Endothelial cell of hepatic sinusoid (primary cell): ENCODE results near the gene MRRF.
"Not testable (repeated sequence)": the region's sequence is repeated elsewhere in the genome, so short reads cannot be mapped to it uniquely, and the experiment has no call there.

ENCODE experiments used
- in situ Hi-C: cut with HindIII; loops from 2 replicates; pipeline ENCODE4 v1.10.0; 2017; ENCODE audit warnings: low sequenced_read_pairs

MRRF gene

GRCh38 chr9:122268041-122268814, 3.5 kb downstream of the MRRF start:
- in situ Hi-C loops: no loop called here

DNA sequence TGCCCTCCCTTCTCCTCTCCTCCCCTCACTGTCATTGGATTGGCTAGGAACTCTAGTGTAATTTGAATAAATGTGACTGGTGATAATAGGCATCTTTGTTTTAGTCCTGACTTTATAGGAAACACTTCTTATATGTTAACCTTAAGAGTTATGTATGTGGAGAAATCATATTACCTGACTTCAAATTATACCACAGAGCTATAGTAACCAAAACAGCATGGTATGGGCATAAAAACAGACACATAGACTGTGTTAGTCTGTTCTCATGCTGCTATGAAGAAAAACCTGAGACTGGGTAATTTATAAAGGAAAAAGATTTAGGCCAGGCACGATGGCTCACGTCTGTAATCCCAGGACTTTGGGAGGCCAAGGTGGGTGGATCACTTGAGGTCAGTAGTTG, 9.4 kb downstream of the MRRF start:
- in situ Hi-C loops: no loop called here

GRCh38 chr9:122276096-122276495, 11.4 kb downstream of the MRRF start:
- in situ Hi-C loops: no loop called here

DNA sequence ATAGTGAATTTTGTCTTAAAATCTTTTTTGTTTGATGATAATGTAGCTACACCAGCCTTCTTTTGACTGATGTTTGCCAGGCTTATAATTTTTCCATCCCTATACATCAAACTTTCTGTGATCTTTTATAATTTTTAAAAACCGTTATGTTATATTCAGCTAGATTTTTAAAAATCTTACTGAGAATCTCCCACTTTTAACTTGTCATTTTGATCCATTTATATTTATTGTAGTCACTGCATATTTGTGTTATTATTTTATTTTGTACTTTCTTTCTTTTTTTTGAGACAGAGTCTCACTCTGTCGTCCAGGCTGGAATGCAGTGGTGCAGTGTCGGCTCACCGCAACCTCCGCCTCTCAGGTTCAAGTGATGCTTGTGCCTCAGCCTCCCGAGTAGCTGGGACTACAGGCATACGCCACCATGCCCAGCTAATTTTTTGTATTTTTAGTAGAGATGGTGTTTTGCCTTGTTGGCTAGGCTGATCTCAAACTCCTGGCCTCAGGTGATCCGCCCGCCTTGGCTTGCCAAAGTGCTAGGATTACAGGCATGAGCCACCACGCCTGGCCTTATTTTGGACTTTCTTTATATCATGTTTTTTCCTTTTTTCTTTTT, 12.7 kb downstream of the MRRF start:
- in situ Hi-C loops: no loop called here

DNA sequence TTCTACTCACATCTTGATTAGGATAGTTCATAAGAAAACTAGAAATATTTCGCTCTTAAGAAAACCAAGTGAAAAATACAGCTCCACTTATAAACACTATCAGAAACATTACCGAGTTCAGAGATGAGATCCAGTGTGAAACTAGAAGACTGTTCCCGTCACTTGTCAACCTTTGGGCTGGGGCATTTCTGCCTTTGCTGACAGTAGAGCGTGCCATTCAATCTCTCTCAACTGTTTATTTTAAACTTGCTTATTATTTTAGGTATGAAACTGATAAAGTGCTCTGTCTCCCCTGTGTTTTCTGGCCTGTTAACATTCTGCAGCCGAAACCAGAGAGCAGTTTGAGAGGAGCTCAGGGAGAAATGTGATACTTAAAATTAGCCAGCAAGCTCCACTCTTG, 16.7 kb downstream of the MRRF start:
- in situ Hi-C loops: no loop called here

DNA sequence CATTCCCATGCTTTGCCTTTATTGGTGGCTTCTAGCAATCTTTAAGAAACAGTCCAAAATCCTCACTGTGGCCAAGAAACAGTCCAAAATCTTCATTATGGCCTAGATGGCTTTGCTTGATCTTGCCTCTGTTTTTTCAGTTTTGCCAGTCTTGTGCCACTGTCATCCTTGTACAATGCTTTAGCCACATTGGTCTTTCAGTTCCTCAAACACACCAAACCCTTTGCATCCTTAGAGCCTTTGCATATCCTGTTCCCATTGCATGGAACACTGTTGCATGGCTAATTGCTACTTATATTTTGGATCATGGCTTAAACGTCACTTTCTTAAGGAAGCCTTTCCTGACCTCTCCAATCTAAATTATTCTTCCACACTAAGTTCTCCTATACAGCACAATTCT, 22.1 kb downstream of the MRRF start:
- in situ Hi-C loops: no loop called here

DNA sequence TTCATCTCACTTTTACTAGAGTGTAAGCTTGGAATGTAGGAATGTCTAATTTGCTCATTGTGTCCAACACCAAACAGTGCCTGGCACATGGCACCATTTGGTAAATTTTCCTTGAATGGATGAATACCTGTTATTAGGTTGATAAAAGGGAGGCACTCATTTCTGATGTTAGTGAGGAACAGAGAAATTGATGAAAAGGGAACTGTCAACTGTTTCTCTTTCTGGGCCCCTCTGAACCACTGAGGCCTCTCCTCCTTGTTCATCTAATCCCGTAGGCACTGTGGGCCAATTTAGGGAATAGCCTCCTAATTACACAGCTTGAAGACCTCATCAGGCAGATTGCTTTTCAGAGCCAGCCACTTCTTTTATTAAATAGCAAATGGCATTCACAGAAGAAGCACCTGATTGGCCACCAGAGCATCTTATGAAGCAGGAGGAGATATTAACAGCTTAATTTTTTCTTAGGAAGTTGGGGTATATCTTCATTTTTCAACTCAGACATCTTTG, 22.6 kb downstream of the MRRF start:
- in situ Hi-C loops: no loop called here

- in situ Hi-C loops: no loop called here
These were observed 26.8 kb downstream of the MRRF start for GRCh38 chr9:122291458-122291857.

DNA sequence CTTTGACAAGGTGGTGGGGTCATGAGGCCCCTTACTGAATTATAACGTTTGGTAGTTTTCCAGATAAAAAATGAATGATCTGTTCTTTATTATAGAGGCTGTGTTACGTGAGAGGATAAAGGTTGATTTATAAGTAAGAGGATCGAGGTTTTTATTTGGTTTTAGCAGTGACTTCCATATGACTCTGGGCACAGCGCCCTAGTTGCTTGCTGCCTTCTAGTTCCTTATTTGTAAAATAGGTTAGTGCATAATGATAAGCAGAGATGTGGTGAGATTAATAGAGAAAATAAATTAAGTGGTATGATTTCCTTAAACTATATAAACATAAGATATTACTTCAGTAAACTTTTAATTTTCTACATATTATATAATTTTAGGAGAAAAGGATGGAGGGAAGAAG, 29.8 kb downstream of the MRRF start:
- in situ Hi-C loops: no loop called here

GRCh38 chr9:122297512-122297911, 32.8 kb downstream of the MRRF start:
- in situ Hi-C loops: no loop called here

- in situ Hi-C loops: no loop called here
These were observed 37.8 kb downstream of the MRRF start for GRCh38 chr9:122302237-122303093.

- in situ Hi-C loops: no loop called here
These were observed 42.4 kb downstream of the MRRF start for GRCh38 chr9:122307061-122307460.

DNA sequence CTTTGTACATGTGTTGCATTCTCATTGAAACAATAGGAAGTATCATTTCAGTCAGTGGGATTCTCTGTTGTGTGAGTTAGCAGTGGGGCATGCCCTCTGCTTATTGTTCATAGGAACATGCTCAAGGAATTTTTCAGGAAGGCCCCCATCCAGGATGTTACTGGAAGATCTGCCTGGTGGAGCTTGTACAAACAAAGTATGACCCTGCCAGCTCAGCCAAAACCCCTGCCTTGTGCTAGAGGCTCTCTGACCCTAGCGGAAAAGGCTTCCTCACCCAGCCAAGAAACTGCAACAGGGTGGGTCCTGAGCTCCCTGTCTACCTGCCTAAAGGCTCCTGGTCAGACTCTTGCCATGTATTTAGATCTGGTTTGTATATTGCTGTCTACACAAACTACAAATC, 43.2 kb downstream of the MRRF start:
- in situ Hi-C loops: no loop called here

DNA sequence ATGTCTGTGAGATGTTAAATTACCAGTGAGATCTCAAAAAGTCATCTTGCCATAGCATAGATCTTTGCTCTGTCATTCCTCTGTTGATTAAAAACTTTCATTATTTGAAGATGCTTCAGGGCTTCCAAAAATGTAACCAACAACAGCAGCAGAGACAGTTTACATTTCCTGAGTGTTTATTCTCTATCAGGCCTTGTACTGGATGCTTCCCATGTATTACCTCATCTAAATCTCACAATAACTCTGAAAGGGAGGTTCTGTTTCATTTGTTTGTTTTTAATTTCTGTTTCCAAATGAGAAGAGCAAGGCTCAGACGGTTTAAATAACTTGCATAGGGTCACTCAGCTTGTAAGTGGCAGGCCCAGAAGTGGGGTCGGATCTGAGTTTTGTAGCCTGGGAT, 45.2 kb downstream of the MRRF start:
- in situ Hi-C loops: no loop called here

GRCh38 chr9:122314165-122314564, 49.5 kb downstream of the MRRF start:
- in situ Hi-C loops: no loop called here

- in situ Hi-C loops: no loop called here
These were observed 50.9 kb downstream of the MRRF start for GRCh38 chr9:122315534-122315933.

DNA sequence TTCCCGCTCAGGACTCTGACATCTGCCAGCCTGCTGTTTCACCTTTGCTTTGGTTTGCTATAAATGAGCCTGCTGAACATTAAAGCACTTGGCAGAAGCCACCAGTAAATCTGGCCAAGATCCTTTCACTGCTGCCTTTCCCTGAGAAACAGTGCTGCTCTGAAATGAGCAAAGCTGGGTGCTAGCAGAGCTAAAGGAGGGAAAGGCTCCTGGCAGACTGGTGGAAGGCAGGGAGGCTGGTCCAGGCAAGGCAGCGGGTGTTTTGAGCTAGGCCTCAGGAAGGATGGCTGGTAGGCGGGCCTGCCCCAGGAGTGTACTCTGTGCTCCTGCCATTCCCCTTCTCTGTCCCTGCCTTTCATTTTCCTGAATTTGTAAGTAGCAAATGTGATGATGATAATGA, 53.6 kb downstream of the MRRF start:
- in situ Hi-C loops: no loop called here

GRCh38 chr9:122320413-122320881, 55.8 kb downstream of the MRRF start:
- in situ Hi-C loops: no loop called here

DNA sequence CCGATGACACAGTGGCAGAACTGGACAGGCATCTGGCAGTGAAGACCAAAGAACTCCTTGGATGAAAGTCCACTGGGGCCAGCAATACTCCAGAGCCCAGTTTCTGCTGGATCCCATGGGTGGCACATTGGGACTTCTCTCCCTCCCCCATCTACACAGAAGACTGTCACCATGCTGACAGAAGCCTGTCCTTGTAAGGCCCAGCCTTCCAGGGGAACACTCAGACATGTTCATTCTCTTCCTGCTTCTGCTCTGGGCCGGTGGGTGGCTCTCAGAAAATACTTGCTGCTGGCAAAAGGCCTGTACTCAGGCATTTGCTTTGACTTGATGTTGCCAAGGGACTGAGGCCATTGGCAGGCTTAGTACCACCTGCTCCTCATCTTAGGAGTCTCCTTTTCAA, 57.9 kb downstream of the MRRF start:
- in situ Hi-C loops: no loop called here

DNA sequence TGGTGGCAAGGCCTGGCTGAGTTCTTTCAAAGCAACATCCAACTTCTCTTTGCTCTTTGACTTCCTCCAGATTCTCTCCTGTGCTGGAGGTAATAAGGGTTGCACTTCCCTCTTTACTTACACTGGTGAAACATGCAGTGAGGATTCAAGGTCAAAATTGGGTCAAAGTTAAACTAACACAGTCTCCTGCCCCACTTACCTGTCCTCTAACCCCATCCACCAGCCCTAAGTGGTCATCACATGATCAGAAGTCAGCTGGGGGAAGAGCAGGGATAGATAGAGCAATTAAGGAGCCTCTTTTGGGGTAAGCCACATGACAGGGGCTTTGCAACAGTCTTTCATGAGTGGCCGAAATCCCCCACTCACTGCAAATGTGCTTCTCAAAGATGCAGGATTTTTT, 60.0 kb downstream of the MRRF start:
- in situ Hi-C loops: not testable (repeated sequence)

- in situ Hi-C loops: no loop called here
These were observed 60.4 kb downstream of the MRRF start for GRCh38 chr9:122325124-122325523.
